COLO668 (cell line): ENCODE measurements around the gene SP2.

Source experiments
- DNase-seq: peaks from one replicate; lab custom pipeline; 2025; ENCODE audit not compliant: unreplicated experiment; lab: John Stamatoyannopoulos, UW

The SP2 gene

GRCh38 chr17:47946929-47947397 lies 50.9 kb downstream of the SP2 start:
- DNase-seq = peak; percentile 80

GRCh38 chr17:47948706-47949196 lies 52.7 kb downstream of the SP2 start:
- DNase-seq = peak; percentile 10

DNA sequence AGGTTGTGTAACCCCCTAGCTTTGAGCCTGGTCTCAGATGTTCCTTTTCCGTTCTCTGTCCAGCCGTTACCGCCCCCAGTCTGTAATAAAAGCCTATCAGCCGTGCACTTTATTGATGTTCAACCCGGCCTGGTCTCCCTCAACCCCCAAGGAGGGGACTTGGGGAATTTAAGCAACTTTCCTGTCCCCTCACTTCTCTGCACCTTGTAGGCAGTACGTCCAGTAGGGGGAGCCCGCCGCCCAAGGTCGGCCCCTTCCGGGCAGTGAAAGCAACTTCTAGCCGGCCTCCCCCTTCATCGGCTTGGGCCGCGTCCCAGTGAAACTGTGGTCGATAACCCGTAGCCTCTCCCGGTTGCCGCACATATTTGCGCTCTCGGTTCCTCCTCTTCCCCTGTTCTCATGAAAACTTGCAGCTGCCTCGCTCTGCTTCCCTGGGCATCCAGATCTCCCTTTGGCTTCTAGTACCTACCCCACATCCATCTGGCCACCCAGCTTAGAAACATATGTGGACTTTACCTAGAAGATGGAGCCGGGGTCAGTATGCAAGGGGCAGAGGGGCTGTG lies 53.2 kb downstream of the SP2 start:
- peak; percentile 82 for DNase-seq

- DNase-seq = peak; percentile 6
Measured at GRCh38 chr17:47949946-47950345, 53.9 kb downstream of the SP2 start.

DNA sequence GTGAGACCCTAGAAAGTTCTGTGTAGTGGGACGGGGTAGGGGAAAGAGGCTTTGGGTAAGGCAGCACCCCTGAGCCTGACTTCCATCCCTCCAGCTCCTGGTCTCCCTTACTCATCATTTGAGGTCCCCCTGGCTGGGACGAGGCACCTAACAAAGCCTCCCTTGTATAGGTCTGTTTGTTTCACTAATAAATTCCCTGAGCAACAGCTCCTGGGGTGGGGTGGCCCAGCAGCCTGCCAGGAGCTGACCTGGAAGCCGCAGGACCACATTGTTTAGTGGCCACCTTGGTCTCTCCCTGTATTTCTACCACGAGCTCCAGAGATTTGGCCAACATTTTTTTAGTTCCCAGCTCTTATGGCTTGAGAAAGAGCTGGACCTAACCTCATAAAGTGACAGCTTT lies 54.4 kb downstream of the SP2 start:
- no peak for DNase-seq

DNA sequence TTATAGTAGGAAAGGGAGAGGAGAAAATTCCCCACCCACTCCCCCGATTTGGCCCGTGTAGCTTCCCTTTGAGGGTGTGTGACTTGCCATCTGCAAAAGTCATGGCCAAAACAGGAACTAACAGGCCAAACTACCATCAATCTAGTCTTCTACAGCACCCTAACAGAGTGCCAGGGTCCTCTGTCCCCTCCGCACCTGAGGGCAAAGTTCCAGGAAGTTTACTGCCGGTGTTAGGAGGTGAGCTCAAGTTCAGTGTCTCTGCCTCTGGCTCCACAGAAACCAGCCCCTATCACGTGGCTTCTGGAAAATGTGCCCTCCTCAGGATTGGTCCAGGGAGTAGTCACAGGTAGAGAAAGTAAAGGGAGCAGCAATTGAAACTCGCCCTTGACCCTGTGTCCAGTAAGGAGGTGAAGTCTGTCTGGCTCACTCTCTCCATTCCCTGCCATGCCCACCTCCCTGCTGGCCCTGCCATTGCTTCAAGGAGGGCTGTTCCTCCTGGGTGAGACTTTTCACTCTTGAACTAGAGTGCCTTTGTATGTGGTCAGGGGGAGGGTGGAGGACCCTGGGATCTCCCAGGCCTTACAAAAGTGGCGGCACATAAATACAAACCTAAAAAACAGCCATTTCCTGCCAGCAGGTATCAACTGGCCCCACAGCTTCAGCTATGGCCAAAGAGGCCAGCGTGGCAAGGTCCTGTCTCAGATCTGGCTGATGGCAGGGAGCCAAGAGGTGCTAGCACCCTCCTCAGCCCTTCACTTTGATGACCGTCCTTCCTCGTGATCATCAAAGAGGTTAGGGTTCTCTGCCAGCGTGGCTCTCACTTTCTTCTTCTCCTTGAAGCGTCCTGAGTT lies 56.4 kb downstream of the SP2 start:
- DNase-seq = no peak

GRCh38 chr17:47953909-47954308 lies 57.9 kb downstream of the SP2 start:
- DNase-seq = no peak

- DNase-seq = peak; percentile 8
Measured at GRCh38 chr17:47955497-47956461, 59.7 kb downstream of the SP2 start.

DNA sequence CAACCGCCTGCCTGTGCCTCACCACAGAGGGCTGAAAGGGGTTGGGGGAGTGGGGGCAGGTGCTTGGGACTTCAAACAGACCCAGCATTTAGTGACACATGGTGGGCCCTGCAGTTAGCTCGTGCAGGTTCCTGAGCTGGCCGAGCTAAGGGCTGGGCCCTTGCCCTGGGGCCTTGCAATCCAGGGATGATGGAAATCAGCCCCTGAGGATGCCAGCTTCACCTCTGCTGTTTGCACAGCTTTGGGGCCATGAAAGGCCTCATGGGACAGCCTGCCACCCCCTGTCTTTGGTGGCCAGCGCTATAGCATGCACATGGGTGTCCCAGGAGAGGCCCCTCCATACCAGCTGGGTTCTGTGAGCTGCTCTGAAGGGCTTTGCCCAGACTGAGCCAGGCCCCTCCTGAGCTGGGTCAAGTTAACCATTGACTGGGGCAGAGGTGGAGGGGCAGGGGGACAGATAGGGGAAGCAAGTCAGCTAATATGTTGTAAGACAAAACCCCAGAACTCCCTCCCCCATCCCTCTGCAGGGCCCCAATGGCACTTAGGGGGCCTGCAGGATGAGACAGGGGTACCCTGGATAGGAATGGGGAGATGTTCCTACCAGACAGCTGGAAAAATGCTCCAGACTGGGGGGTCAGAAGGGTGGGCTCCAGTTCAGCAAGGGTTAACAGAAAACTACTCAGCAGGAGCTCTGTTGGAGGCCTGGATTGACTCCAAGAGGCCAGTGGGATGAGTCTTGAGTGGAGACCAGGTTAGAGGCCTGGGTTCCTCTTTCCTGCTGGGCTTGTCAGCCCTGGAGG lies 61.0 kb downstream of the SP2 start:
- DNase-seq = peak; percentile 51

GRCh38 chr17:47957591-47958490 lies 61.8 kb downstream of the SP2 start, which contains the start of gene PRR15L:
Gene PRR15L, minus strand, starts transcription at chr17:47957883. Its CDS starts 4,649 bp downstream, at chr17:47953234.
- DNase-seq = peak; percentile 89

GRCh38 chr17:47959825-47960655 lies 64.0 kb downstream of the SP2 start:
- DNase-seq = peak; percentile 74

DNA sequence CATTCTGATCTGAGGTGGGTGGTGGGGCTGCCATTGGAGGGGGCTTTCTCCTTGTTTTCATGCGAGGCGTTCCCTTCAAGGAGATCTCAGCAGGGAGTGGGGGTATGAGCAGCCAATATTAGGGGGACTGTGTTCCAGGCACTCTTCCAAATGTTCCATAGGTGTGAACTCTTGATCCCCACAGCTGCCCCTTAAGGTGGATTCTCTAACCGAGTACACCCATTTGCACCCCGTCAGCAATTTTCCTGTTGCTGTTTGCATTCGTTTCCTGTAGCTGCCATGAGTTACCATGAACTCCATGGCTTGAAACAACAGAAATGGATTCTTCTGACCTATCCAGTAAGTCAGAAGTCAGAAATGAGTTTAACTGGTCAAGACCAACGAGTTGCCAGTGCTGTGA lies 65.4 kb downstream of the SP2 start:
- no peak for DNase-seq

- no peak for DNase-seq
Measured at GRCh38 chr17:47962901-47963300, 66.9 kb downstream of the SP2 start.

DNA sequence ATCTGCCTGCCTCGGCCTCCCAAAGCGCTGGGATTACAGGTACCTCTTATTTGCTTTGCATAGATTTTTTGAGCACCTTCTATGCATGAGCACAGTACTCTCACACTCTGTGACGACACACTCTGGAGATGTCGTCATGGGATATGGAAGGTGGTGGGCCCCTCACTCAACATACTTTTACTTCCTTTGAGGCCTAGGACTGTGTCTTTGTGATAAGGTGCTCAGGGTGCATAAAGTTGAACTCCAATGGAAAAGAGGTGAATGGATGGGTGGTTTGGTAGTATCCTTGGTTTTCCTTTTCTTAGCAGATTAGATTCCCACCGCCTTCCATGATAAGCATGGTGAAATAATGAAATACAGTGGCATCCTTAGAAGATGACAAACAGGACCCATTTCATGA lies 68.8 kb downstream of the SP2 start:
- DNase-seq = no peak

DNA sequence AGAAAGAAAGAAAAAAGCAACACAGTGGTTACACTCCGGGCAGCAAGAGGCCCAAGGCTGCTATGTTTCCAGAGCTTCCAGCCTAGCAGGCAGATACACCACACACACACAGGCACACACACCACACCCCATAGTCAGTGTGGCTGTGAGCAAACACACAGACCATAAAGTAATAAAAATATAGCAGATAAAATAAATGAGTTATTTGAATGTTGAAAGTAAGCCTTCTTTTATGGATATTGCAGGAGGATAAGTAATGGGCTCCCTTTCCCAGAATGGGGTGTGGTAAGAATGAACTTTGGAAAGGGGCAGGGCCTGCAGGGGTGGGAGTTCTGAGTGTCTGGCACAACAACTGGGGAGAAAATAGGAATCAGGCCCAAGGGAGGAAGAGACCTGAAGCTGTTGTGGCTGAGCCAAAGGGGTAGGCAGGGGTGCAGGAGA lies 70.1 kb downstream of the SP2 start:
- DNase-seq = no peak

- no peak for DNase-seq
Measured at GRCh38 chr17:47967607-47968252, 71.7 kb downstream of the SP2 start.

DNA sequence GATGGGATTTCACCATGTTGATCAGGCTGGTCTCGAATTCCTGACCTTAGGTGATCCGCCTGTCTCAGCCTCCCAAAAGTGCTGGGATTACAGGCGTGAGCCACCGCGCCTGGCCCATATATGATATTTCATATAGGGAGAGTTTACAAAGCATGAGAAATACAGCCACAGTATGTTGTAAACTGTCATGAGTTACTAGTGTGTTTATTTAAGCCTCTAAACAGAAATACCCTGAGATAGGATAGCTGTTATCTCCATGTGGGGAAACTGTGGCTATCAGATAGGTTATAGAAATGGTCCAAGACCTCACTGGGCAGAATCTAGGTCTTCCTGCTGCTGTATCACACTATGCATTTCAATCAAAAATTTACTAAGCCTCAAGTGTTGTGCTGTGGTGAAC lies 72.8 kb downstream of the SP2 start:
- DNase-seq = no peak
